HG02610 (cell line): ENCODE measurements around the gene GAST.
"Not testable (repeated sequence)": the region's sequence is repeated elsewhere in the genome, so short reads cannot be mapped to it uniquely, and the experiment has no call there.

ENCODE experiments used
- ATAC-seq: cut with Tn5 transposase; IDR thresholded peaks from one replicate; pipeline ENCODE4 v1.9.1; 2021; ENCODE audit warnings: mild to moderate bottlenecking, moderate library complexity; ENCODE audit not compliant: unreplicated experiment

GAST gene, protein sequence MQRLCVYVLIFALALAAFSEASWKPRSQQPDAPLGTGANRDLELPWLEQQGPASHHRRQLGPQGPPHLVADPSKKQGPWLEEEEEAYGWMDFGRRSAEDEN

GRCh38 chr17:41711669-41712400 lies at the start of gene GAST:
TSS of gene GAST (plus strand) at chr17:41712331. CDS start at chr17:41715437, 3,106 bp downstream.
- ATAC-seq = no peak

GRCh38 chr17:41663451-41664171 lies 48.5 kb upstream of the GAST start:
- no peak for ATAC-seq

DNA sequence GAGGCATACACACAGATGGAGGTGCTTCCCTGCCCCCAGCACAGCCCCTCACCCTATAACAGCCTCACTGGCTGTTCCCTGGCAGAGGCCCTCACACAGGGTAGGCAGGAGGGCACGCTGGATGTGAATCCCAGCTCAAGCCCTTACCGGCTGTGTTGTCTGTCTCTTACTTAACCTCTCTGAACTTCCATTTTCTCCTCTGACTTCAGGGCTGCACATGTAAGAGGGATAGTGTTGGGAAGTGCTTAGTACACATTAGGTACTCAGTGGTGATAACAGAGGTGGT lies 48.0 kb upstream of the GAST start:
- ATAC-seq = no peak

DNA sequence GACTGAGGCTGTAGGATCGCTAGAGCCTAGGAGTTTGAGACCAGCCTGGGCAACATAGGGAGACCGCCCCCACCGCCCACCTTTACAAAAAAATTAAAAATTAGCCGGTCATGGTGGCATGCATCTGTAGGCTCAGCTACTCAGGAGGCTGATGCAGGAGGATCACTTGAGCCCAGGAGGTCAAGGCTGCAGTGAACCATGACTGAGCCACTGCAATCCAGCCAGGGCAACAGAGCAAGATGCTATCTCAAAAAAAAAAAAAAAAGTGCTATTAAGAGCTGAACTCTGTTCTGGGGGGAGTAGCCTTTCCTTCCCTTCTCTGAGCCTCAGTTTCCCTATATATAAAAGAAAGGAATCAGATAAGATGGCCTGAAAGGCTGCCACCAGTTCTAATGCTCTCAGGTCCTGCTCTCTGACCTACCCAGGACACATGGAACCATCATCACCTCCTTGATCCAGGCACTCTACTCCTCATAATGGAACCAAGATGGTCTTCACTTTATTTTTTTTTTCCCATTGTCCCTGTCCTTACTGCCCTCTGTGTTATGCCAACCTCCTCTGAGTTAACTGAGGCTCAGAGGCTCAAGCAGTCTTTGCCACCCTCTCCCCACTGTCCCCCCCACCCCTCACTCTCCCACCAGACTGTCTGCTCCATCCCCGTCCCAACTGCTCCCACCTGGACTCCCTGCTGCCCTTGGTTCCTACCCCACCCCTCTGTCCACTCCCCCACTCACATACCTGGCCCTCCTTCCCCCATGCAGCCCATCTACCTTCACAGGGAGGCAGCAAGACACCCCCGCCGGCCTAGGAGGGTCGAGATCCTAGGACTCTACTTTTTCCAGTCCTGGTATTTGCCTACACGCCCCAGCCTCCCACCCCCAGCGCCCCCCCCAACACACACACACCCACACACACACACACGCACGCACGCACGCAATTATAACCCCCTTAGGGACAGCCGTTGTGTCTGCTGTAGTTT lies 47.3 kb upstream of the GAST start:
- no peak for ATAC-seq

GRCh38 chr17:41665566-41666236 lies 46.4 kb upstream of the GAST start:
- ATAC-seq = peak; percentile 57

- peak; percentile 37 for ATAC-seq
Observed at GRCh38 chr17:41666237-41666641, 45.9 kb upstream of the GAST start.

DNA sequence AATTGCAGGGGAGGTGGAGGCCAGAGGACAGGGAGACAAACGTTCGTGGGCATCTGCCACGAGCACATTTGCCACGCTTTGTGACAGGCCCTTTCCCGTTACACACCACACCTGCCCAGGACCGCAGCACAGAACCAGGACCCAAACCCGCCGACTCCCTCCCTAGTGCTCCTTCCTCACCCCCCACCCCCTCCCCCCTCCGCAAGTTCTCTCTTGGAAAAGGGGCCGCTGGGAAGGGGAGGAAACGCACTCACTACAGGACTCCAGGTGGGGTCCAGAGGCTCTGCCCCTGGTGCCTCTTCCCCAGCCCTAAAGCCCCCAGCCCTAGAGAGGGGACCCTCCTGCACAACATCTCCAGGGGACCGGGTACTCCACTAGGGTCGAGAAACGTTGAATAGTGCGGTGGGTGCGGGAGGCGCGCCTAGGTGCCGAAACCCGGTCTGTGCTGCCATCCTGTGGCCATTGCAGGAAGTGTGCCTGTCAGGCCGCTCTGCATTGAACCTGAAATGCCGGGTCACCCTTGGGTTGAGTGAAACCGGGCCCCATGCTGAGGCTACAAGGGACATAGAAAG lies 45.3 kb upstream of the GAST start:
- peak; percentile 43 for ATAC-seq

DNA sequence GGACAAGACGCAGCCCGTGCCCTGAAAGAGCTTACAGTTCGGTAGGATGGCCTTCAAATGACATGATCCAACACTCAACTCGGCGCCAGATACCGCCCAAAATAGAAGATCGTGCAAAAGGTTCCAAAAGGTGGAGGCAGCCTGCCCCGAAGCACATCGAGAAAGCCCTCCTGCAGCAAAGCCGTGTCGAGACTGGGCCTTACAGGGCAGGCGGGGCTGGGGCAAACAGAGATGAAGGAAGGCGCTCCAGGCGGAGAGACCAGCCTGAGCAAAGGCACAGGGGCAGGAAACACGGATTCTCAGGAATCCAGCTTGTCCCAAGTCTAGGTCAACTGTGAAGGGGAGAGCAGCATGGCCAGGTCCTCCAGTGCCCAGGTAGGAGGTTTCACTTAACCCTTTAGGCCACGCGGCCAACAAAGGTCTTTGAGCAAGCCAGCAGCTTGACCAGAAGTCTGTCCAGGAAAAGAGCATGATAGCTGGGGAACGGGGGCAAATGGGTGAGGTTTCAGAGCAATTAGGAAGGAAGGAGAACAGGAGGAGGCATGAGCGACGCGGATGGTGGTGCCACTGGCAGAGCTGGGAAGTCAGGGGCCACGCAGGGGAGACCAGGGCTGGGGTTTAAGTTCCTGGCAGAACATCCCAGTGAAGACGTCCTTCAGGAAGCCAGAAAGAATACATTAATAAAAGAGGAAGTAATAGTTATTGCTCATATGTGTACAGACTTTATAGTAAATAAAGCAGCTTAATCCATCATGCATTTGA lies 44.7 kb upstream of the GAST start:
- no peak for ATAC-seq

GRCh38 chr17:41672153-41672552 lies 40.0 kb upstream of the GAST start:
- ATAC-seq = no peak

GRCh38 chr17:41675157-41676057 lies 36.7 kb upstream of the GAST start:
- not testable (repeated sequence) for ATAC-seq

GRCh38 chr17:41676058-41676419 lies 36.1 kb upstream of the GAST start:
- no peak for ATAC-seq

GRCh38 chr17:41678411-41678906 lies 33.7 kb upstream of the GAST start:
- peak; percentile 15 for ATAC-seq

DNA sequence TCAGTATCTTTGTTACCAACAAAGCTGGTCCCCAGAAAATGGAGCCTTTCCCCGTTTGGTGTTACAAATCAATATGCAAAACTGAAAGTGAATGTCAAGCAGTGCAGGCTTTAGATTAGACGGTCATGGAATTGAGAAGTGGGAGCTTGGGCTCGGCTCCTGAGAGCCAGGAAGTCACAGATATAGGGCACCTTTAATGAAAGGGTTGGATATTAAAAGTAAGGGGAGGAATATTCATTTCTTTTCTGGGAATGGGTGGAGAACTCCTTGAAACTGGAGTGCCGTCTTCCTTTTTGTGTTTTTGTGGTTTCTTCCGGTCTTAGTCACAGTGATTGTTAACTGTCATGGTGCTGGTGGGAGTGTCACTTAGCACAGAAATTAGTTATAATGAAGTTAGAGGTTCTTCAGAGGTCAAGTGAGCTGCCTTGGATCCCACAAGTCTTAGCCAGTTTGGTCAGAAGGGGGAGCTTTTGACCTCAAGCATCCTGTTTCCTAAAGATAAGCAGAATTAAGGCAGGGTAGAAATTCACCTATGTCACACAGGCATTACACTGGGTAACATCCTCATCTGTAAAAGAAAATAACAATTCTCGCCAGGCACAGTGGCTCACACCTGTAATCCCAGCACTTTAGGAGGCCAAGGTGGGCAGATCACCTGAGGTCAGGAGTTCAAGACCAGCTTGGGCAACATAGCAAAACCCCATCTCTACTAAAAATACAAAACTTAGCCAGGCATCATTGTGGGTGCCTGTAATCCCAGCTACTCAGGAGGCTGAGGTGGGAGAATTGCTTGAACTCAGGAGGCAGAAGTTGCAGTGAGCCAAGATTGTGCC lies 33.0 kb upstream of the GAST start:
- ATAC-seq = peak; percentile 70

GRCh38 chr17:41679740-41680425 lies 32.2 kb upstream of the GAST start:
- no peak for ATAC-seq

DNA sequence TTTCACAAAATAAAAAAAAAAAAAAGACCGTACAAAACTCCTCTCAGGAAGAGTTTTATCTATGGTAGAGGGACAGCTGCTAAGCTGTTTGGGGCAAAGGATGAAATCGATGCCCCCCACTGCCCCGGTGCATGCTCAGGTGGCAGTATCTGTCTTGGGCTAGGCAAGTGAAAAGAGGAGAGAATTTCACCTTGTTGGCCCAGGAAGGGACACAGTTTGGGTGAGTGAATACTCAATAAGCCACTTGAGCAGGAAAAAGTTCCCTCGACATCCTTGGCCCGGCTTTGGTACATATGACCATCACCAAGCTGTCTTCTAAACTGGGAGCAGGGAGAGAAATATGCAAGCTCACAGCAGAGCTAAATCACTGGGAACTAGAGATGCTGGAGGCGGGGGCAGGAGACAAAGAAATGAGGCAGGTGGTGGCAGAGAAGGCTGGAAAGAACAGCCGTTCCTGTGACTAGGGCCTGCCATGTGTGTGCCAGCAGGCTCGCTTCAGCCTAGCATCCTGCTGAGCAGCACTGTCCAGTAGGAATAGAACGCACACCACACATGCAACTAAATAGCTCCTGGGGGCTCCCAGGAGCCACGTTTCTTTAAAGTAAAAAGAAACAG lies 31.6 kb upstream of the GAST start:
- no peak for ATAC-seq

DNA sequence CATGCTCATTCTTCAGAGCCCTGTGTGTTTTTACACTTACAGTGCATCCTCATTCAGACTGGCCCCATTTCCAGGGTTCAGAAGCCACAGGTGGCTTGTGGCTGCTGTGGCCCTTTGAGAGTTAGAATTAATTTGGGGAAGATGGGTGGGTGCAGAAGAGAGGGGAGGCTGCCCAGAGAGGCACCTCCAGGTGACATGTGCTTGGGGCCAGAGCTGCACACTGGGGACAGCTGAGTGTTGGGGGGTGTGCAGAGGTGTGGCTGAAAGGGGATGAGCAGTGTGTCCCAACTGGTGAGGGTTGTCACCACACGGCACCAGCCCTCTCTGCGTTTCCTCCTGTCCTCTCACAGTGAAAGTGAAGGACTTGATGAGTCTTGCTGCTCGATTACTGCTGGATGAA lies 30.4 kb upstream of the GAST start:
- ATAC-seq = no peak

DNA sequence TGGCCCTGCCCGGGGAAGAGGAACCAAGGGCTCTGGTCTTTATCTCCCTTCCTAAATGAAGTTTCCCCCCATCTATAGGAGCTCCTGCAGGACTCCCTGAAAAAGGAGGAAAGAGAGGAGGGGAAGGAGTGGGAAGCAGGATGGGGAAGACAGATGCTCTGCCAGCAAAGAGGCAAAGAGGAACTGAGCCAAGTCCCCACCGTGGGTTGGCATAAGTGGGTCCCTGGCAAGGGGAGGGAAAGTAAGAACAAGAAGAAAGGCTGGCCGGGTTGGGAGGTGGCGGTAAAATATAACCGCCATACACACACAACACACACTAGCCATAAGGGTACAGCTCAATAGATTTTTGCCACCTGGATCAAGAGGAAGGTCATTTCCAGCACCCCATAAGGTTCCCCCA lies 29.5 kb upstream of the GAST start:
- no peak for ATAC-seq
